HG03066 (cell line): Measurements from ENCODE around the gene NOTUM.
"Not testable (repeated sequence)": the region's sequence is repeated elsewhere in the genome, so short reads cannot be mapped to it uniquely, and the experiment has no call there.

Source experiments
- ATAC-seq: cut with Tn5 transposase; IDR thresholded peaks from one replicate; pipeline ENCODE4 v1.9.1; 2021; ENCODE audit warnings: low read depth; ENCODE audit not compliant: unreplicated experiment

Gene NOTUM

DNA sequence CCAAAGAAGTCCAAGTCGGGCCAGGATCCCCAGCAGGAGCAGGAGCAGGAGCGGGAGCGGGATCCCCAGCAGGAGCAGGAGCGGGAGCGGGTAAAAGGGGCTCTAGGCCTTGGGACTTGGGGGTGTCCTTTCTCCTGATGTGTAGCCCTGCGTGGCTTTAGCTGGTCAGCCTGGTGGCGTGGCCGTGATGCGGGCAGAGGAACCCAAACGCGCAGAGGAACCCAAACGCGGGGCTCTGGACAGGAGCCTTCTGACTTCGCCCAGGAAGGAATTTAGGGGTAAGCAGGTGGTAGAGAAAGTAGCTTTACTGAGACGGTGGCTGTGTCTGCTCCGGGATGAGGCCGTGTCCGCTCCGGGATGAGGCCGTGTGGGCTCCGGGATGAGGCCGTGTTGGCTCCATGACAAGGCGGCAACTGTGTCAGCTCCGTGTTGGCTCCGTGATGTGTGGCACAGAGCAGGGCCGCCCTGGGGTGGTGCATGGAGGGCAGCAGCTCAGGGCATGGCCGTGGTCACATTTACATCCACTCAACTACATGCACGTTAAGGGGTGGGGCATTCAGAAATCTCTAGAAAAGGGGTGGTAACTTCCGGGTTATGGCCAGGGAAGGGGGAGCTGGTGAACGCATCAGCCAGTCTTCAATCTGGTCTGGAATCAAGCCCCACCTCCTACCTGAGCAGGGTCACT lies 35.9 kb upstream of the NOTUM start:
- ATAC-seq = no peak

DNA sequence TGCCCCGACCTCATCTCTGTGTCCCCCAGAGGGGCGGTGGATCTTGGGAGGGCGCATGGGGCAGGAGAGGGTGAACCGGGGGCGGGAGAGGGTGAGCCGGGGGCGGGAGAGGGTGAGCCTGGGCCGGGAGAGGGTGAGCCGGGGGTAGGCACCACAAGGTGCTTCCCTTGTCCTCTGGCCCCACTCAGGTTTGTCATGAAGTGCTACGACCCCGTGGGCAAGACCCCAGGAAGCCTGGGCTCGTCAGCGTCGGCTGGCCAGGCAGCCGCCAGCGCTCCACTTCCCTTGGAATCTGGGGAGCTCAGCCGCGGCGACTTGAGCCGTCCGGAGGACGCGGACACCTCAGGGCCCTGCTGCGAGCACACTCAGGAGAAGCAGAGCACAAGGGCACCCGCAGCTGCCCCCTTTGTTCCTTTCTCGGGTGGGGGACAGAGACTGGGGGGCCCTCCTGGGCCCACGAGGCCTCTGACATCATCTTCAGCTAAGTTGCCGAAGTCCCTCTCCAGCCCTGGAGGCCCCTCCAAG lies 35.3 kb upstream of the NOTUM start:
- no peak for ATAC-seq

DNA sequence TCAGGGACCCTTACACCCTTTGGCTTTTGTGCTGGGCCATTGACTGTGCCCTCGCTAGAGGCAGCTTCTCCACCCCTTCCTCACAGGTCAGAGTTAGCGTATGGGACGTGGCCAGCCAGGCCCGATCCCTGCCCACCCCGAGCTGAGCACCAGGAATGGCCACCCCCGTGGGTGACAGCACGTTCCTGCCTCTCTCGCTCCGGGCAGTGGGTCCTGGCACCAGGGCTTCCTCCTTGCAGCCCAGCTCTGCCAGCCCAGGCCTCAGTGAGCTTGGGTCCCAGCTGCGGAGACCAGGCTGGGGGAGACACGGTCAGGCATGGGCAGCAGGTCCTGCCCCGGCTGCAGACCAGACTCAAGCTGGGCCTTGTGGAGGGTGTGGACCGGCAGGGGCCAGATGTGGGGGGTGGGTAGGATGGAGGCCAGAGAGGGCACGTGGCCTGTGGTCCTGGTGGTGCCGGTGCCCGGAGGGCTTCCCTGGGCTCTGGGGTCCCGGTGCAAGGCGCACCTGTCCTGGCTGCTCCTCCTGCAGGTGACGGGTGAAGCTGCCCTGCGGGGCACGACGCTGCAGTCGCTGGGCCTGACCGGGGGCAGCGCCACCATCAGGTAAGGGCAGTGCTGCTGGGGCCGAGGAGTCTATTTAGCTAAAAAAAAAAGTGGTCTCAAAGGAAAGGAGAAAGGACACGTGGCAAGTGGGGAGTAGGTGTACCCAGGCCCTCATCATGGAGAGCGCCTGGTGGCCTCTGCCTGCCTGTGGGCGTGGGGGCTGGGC lies 34.7 kb upstream of the NOTUM start:
- ATAC-seq = no peak

DNA sequence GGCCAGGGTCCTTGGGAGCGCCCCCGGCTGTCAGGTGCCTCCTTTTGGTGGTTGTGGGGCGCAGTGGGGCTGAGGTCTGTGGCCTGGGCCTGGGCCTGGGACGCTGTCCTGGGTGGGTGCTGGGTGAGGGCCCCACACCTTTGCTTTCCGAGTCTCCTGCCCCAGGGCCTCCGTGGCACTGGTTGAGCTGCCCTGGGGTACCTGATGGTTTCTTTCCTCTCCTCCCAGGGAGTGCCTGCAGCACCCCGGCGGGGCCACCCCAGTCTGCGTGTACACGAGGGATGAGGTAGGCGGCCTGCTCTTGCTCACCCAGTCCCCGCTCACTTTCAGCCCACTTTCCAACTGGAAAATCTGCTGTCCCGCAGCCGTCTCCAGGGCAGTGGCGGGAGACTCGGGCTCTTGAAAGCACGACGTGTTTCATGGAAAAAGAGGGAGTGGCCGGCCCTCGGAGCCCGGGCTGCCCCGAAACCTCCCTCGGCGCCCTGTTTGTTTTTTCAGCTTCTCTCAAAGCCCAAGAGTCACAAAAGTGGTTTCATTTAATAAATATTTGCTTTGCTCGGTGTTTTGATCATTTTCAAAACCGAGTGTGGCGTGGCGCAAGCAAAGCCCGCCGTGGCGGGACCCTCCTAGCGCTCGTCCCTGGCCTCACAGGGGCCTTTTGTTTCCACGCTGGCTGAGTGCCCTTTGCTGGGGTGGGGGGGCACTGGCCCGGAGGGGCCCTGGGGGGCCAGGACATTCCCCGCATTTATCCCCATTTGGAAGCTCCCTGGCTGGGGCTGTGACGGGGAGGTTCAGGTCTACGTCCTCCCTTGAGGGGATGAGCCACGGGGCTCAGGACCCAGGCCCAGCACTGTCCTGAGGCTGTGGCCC lies 33.8 kb upstream of the NOTUM start:
- ATAC-seq = no peak

DNA sequence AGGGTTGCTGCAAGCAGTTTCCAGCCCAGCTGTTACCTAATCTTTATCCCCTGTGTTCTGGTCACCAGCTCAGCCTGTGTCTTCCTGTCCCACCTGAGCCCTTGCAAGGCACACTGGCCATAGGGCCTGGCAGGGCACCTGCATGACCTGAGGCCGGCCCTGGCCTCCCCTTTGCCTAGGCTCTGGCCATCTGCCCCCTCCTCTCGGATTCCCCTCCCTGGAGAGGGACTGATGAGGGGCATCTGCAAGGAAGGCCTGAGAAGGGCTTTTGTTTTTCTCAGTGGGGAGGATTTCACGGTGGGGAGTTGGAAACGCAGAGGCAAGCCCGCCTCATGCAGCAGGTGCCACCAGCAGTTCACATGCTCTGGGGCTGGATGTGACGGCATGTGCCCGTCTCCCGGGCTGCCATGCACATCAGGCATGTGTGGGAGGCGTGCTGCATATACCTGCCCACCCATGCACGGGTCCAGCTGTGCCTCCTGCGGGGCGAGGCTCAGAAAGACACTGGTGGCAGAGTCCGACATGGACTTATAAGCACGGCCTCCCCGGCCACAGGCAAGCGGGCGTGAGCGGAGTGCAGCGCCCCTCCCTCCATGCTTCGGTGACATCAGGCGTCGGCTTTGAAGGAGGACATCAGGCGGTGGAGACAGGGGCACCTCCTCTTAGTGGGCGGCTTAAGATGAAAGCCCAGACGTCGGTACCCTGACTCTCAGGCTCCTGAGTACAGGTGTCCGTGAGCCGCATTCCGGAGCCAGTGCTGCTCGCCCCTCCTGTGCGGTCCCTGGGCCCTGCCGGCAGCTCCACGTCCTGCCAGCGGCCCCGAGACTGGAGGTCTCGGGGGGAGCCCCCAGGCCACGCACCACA lies 33.0 kb upstream of the NOTUM start:
- no peak for ATAC-seq

DNA sequence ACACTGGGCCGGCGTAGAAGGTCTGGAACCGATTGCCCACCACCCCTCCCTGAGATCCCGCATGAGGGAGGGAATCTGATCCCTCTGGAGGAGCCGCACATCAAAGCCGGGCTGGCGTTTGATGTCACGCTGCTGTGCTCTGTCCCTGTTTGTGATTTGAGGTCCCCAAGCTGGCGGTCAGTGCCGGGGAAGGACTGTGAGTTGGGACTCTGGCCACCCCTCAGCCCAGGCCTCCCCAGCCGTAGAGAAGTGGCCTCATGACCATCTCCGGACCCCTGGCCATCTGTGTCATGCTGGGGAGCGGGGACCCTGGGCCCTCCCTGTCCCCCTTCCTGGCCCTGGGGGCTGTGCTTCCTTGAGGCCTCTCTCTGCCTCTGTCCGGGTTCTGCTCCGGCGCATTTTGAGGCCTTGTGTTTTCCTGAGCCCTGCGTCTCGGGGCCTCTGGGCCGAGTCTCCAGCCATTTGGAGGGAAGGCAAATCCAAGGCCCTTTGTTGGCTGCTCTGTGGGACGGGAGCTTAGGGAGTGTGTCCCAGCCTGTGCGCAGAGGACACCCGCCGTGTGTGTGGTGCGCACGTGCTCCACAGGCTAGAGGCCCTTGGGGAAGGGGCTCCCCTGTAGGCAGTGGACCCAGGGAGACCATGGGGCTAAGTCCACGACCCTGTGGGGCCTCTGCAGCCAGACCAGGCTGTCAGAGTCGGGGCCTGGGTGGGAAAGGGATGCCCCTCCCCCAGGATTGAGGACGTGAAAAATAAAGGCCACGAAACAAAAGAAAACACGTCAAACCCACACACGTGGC lies 31.5 kb upstream of the NOTUM start:
- no peak for ATAC-seq

DNA sequence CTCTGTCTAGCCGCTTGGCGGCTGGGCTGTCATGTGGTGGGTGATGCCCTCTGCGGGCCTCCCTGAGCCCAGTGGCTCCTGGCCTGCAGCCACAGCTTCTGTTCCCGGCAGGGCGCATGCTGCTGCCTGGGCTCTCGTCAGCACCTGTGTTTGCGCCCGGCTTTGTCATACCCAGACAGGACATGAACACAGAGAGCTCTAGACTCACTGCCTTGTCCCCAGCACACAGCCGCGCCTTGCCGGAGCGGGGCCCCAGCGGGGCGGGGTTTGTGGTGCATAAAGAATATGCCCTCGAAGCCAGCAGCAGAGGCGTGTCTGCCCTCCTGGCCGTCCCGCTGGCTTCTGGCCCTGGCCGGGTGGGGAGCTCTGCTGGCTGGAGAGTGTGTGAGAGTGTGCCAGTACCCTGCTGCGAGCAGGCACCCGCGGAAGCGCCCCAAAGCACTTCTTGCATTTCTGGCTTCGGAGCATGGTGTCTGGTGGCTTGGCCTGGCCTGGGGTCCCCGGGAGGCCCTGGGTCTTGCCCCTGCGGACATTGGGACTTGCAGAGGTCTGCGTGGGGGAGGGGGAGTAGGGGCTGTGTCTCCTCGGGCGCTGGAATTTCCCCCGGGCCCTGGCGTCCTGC lies 30.8 kb upstream of the NOTUM start:
- no peak for ATAC-seq

DNA sequence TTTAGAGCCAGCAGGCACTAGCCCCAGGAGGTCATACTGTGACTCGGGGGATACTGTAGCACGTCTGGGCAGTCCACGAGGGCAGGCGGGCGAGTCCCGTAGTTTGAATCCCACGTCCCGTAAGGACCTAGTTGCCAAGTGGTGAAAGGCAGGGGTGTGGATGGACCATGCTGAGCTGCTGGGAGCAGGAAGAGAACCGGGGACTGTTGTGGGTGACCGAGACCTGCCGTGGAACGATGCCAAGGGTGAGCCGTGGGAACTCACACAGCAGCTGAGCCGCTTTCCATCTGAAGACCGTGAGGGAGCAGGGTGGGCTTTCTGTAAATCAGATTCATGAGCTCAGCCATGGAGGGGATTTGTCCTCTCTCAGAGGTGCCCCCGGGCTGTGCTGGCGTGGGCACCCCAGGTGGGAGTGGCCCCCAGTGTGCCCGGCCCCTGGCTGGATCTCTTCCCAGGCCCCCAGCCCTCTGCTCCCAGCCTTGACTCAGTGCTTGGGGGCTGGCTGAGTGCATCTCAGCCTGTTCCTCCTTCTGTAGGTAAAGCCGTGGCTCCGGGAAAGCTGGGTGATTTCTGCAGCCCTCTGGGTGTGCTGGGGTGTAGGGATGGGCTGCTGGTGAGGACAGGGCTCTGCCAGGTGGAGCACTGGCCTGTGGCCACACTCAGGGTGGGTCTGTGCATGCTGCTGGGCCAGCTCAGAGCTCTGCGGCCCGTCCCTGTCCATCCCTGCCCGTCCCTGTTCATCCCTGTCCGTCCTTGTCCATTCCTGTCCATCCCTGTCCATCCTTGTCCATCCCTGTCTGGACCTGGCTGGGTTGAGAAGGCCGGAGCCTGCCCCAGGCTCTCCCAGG lies 30.1 kb upstream of the NOTUM start:
- ATAC-seq = no peak

DNA sequence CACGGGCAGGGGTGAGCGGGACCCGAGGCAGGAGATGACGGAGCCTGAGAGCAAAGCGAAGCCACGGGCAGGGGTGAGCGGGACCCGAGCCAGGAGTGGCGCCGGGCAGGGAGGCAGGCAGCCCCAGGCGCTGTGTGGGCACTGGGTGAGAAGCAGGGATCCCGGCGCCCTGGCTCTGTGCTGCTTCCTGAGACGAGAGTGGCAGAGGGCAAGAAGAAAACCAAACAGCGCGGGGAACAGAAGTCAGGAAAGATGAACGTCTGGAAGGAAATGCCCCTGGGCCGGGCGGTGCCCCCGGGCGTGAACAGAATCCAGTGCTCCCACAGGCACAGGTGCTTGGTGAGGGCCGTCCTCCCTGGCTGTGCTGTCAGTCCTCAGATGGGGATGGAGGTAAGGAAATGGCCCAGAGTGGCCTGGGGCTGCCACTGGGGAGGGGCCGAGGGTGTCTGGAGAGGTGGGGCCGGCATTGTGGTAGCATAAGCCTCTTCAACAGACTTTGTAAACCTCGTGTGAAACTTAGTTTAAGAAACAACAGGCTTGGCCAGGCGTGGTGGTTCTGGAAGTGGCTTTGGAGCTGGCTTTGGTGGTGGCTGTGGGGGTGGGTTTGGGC lies 26.3 kb upstream of the NOTUM start:
- no peak for ATAC-seq

DNA sequence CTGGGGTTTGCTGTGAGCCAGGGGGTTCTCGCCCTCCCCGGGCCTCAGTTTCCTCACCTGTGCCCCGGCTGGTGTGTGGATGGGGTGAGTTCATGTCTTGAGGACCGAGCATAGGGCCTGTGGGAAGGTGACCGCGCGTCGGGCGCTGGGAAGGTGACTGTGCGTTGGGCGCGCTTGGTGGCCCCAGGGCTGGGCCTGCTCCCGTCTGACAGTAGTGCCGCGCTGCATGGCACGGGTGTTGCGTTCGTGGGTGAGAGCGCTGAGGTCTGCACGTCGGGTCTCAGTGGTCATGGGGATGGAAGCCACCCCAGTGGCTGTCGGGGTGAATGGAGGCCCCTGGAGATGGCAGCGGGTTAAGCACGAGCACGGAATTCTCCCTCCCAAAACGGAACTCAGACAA lies 25.6 kb upstream of the NOTUM start:
- no peak for ATAC-seq

DNA sequence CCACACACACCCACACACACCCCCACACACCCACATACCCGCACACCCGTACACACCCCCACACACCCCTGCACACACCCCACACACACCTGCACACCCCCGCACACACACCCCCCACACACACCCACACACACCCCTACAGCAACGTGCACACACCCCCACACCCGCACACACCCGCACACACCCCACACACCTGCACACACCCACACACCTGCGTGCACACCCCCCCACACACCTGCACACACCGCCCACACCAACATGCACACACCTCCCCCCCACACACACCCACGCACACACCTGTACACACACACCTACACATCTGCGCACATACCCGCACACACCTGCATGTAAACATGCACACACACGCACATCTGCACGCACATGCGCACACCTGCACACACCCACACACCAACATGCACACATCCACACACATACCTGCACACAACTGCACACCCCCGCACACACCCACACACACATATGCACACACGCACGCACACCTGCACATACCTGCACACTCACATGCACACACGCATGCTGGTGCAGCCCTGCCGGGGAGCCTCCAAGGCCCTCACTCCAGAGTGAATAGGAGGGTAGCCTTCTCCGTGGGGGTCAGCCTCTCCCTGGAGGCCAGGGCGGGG lies 23.9 kb upstream of the NOTUM start:
- no peak for ATAC-seq

DNA sequence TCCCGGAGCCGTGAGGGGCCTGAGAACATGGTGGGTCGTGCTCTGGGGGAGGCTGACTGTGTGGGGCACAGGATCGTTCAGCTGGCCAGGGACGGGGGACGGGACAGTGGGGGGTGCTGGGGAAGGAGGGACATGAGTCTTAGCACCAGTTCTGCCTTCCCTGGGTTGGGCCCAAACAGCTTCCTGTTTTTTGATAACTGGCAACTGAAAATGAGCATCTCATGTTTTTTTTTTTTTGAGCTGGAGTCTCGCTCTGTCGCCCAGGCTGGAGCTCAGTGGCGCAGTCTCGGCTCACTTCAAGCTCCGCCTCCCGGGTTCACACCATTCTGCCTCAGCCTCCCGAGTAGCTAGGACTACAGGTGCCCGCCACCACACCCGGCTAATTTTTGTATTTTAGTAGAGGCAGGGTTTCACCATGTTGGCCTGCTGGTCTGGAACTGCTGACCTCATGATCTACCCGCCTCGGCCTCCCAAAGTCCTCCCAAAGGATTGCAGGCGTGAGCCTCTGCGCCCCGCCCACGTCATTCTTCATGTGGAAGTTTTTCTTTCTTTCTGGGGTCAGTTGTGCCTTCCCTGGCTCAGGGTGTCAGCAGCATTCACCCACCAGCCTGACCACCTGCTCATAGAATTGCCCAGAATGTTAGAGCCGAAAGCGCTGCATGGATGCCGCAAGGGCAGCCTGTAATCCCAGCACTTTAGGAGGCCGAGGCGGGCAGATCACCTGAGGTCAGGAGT lies 22.8 kb upstream of the NOTUM start:
- no peak for ATAC-seq

DNA sequence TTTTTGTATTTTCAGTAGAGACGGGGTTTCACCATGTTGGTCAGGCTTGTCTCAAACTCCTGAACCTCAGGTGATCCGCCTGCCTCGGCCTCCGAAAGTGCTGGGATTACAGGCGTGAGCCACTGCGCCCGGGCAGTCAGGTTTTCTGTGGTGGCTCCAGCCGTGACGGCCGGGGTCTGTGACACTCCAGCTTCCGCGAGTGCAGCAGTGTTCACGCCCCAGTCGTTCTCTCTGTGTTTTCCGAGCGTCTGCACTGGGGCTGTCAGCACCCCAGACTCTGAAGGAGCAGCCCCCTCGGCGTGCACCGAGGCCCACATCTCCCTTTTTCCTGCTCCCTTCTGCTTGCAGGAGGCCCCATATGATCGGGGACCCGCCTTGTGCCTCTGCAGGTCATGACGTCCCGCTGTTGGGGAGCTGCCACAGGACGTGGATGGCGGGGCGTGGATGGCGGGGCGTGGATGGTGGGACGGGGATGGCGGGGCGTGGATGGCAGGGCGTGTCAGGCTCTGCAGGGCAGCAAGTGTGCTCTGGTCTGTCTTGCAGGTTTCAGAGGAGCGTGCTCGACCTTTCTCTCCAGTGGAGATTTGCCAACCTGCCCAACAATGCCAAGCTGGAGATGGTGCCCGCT lies 22.1 kb upstream of the NOTUM start:
- no peak for ATAC-seq

DNA sequence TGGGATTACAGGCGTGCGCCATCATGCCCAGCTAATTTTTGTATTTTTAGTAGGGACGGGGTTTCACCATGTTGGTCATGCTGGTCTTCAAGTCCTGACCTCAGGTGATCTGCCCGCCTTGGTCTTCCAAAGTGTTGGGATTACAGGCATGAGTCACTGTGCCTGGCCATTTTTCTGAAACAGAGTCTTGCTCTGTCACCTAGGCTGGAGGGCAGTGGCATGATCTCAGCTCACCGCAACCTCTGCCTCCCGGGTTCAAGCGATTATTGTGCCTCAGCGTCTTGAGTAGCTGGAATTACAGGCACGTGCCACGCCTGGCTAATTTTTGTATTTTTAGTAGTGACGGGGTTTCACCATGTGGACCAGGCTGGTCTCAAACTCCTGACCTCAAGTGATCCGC lies 20.5 kb upstream of the NOTUM start:
- not testable (repeated sequence) for ATAC-seq

DNA sequence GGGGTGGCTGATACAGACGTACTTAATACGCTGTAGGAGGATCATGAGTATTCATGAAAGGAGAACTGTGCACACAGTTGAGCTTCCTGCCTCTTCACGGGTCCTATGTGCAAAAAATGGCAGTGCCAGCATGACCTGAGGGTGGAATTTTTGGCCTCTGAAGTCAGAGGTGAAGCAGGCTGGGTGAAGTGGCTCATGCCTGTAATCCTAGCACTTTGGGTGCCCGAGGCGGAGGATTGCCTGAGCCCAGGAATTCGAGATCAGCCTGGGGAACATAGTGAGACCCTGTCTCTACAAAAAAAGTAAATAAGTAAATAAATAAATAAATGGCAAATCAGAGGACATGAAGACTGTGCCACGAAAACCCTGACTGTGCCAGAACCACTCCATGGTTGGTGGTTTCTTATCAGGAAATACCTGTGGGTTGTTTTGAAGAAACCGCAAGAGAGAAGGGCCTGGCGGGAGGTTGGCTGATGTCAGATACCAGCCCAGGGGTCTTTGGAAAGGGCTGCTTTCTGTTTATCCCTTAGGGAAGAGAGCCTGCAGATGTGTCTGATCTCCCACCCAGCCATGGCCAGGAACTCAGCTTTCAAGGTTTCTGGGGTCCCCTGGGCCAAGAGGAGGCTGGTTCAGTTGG lies 19.8 kb upstream of the NOTUM start:
- no peak for ATAC-seq

DNA sequence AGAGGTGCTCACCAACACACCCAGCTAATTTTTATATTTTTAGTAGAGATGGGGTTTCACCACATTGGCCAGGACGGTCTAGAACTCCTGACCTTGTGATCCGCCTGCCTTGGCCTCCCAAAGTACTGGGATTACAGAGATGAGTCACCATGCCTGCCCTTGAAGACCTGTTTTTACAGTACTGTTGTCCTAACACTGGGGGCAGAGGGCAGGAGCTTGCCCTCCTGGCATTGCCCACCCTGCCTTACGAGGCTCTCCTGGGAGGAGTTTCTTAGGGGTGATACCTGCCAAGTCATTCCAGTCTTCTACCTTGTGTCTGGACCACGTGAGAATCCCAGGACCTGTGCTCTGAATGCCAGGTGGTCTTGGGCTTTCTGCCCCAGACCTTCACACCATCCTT lies 19.1 kb upstream of the NOTUM start:
- ATAC-seq = no peak
